Body of pancreas (tissue), 4 donors: Measurements from ENCODE around the gene KRTDAP.

Source experiments
- POLR2A ChIP-seq, 3 donors: fragments of 450-650 bp; IDR thresholded peaks; one replicate each; pipeline ENCODE4 v1.6.1; 2016; ENCODE audit warnings: antibody characterized with exemption in 3 of 3, mild to moderate bottlenecking in 2 of 3
- TF ChIP-seq, protein P1 (sequence below), 7 experiments: fragments of 450-650 bp in 4 of 7; fragments of 200-600 bp in 3 of 7; sonication (generic) in 3 of 7; IDR thresholded peaks; one replicate each; pipeline ENCODE4 v1.5.1; 2016 to 2019; ENCODE audit warnings: antibody characterized with exemption in 7 of 7

- TF ChIP-seq, protein P1, sequence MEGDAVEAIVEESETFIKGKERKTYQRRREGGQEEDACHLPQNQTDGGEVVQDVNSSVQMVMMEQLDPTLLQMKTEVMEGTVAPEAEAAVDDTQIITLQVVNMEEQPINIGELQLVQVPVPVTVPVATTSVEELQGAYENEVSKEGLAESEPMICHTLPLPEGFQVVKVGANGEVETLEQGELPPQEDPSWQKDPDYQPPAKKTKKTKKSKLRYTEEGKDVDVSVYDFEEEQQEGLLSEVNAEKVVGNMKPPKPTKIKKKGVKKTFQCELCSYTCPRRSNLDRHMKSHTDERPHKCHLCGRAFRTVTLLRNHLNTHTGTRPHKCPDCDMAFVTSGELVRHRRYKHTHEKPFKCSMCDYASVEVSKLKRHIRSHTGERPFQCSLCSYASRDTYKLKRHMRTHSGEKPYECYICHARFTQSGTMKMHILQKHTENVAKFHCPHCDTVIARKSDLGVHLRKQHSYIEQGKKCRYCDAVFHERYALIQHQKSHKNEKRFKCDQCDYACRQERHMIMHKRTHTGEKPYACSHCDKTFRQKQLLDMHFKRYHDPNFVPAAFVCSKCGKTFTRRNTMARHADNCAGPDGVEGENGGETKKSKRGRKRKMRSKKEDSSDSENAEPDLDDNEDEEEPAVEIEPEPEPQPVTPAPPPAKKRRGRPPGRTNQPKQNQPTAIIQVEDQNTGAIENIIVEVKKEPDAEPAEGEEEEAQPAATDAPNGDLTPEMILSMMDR (IDR thresholded peaks at IDR 0.05) = no peak
- no peak for TF ChIP-seq POLR2A (IDR thresholded peaks at IDR 0.05)
Measured at GRCh38 chr19:35529241-35530218, 39.3 kb upstream of the KRTDAP start.
